H9 (cell line): ENCODE data around the gene FOS. TPM values are rescaled to one million over a fixed set of nuclear protein-coding genes. Genes with fewer than 3 reads are reported as not detected.
"Not testable (repeated sequence)": the region's sequence is repeated elsewhere in the genome, so short reads cannot be mapped to it uniquely, and the experiment has no call there.

Experiments
- DNase-seq: peaks from one replicate; pipeline ENCODE4 v3.0.0-alpha.2; 2017
- H2AFZ ChIP-seq: one replicate; pipeline ENCODE4 v1.6.1; 2013; ENCODE audit warnings: mild to moderate bottlenecking, low read length, control low read depth, moderate library complexity
- H2AK5ac ChIP-seq: 2 replicates; pipeline ENCODE4 v1.6.1; 2013; ENCODE audit warnings: low read length, control low read depth, mixed read lengths; ENCODE audit not compliant: insufficient read length
- H2BK120ac ChIP-seq: one replicate; pipeline ENCODE4 v1.6.1; 2013; ENCODE audit warnings: low read depth, mild to moderate bottlenecking, low read length, control low read depth, inconsistent platforms; ENCODE audit not compliant: poor library complexity, severe bottlenecking
- H2BK12ac ChIP-seq: 2 replicates; pipeline ENCODE4 v1.6.1; 2013; ENCODE audit warnings: low read length, control low read depth, mixed read lengths, low read depth; ENCODE audit not compliant: insufficient read length
- H2BK15ac ChIP-seq: 2 replicates; pipeline ENCODE4 v1.6.1; 2013; ENCODE audit warnings: low read depth, low read length, control low read depth
- H2BK20ac ChIP-seq: one replicate; pipeline ENCODE4 v1.6.1; 2013; ENCODE audit warnings: low read depth, mild to moderate bottlenecking, low read length, control low read depth, inconsistent platforms; ENCODE audit not compliant: poor library complexity, severe bottlenecking
- H2BK5ac ChIP-seq: 2 replicates; pipeline ENCODE4 v1.6.1; 2013; ENCODE audit warnings: low read length, control low read depth, mixed read lengths; ENCODE audit not compliant: insufficient read length
- H3K14ac ChIP-seq: 2 replicates; pipeline ENCODE4 v1.6.1; 2013; ENCODE audit warnings: low read length, control low read depth; ENCODE audit not compliant: insufficient read depth
- H3K18ac ChIP-seq: 2 replicates; pipeline ENCODE4 v1.6.1; 2013; ENCODE audit warnings: low read depth, mild to moderate bottlenecking, mixed read lengths, low read length, control low read depth; ENCODE audit not compliant: insufficient read length
- H3K23ac ChIP-seq: 2 replicates; pipeline ENCODE4 v1.6.1; 2013; ENCODE audit warnings: low read length, control low read depth, mixed read lengths, low read depth; ENCODE audit not compliant: insufficient read length
- H3K23me2 ChIP-seq: 2 replicates; pipeline ENCODE4 v1.6.1; 2013; ENCODE audit warnings: low read depth, mild to moderate bottlenecking, mixed read lengths, low read length, control low read depth; ENCODE audit not compliant: insufficient read length, poor library complexity, severe bottlenecking
- H3K27ac ChIP-seq: 2 replicates; pipeline ENCODE4 v1.5.1; 2013; ENCODE audit warnings: low read length, control low read depth, mixed read lengths, low read depth; ENCODE audit not compliant: insufficient read length
- H3K27me3 ChIP-seq: 2 replicates; pipeline ENCODE4 v1.6.1; 2013; ENCODE audit warnings: low read length, control low read depth, inconsistent platforms; ENCODE audit not compliant: insufficient read depth
- H3K4ac ChIP-seq: 2 replicates; pipeline ENCODE4 v1.6.1; 2013; ENCODE audit warnings: low read depth, mild to moderate bottlenecking, control low read depth, inconsistent platforms, low read length, moderate library complexity
- H3K4me1 ChIP-seq: 2 replicates; pipeline ENCODE4 v1.6.1; 2013; ENCODE audit warnings: low read length, control low read depth, inconsistent platforms; ENCODE audit not compliant: insufficient read depth
- H3K4me2 ChIP-seq: 2 replicates; pipeline ENCODE4 v1.6.1; 2013; ENCODE audit warnings: low read length, control low read depth, mixed read lengths; ENCODE audit not compliant: insufficient read length, insufficient read depth
- H3K56ac ChIP-seq: 2 replicates; pipeline ENCODE4 v1.6.1; 2013; ENCODE audit warnings: low read depth, mild to moderate bottlenecking, mixed read lengths, low read length, control low read depth; ENCODE audit not compliant: insufficient read length
- H3K79me1 ChIP-seq: 2 replicates; pipeline ENCODE4 v1.6.1; 2013; ENCODE audit warnings: low read depth, mild to moderate bottlenecking, moderate library complexity, low read length, control low read depth, inconsistent platforms; ENCODE audit not compliant: insufficient read depth, poor library complexity, severe bottlenecking
- H3K79me2 ChIP-seq: 2 replicates; pipeline ENCODE4 v1.6.1; 2013; ENCODE audit warnings: low read length, control low read depth, inconsistent platforms; ENCODE audit not compliant: insufficient read depth
- H3K9ac ChIP-seq: 2 replicates; pipeline ENCODE4 v1.6.1; 2013; ENCODE audit warnings: low read length, control low read depth, mixed read lengths; ENCODE audit not compliant: insufficient read length; ENCODE audit errors: extremely low read depth
- H3K9me3 ChIP-seq: one replicate; pipeline ENCODE4 v1.6.1; 2013; ENCODE audit warnings: low read depth, low read length, inconsistent platforms; ENCODE audit not compliant: control insufficient read depth
- H3T11ph ChIP-seq: one replicate; pipeline ENCODE4 v1.6.1; 2013; ENCODE audit warnings: mild to moderate bottlenecking, low read length, control low read depth, inconsistent platforms
- H4K20me1 ChIP-seq: one replicate; pipeline ENCODE4 v1.6.1; 2013; ENCODE audit not compliant: control insufficient read depth, insufficient read length, insufficient read depth
- H4K5ac ChIP-seq: 2 replicates; pipeline ENCODE4 v1.6.1; 2013; ENCODE audit warnings: low read depth, mild to moderate bottlenecking, mixed read lengths, low read length, control low read depth; ENCODE audit not compliant: insufficient read length
- H4K8ac ChIP-seq: replicated peaks from 2 replicates; pipeline ENCODE4 v1.6.1; 2013; ENCODE audit warnings: low read length, control low read depth, mixed read lengths, low read depth; ENCODE audit not compliant: insufficient read length
- H4K91ac ChIP-seq: 2 replicates; pipeline ENCODE4 v1.6.1; 2013; ENCODE audit warnings: low read depth, mild to moderate bottlenecking, moderate library complexity, mixed read lengths, low read length, control low read depth; ENCODE audit not compliant: insufficient read length
- H3K27ac Mint-ChIP-seq, 3 experiments: 2 replicates in 2 of 3; 3 replicates in 1 of 3; pipeline ENCODE4 v1.8.0; 2020 to 2021; ENCODE audit warnings: mixed read lengths in 3 of 3, mild to moderate bottlenecking in 1 of 3, moderate library complexity in 1 of 3
- H3K27me3 Mint-ChIP-seq: 2 replicates; pipeline ENCODE4 v1.8.0; 2021; ENCODE audit warnings: low read depth, mild to moderate bottlenecking, moderate library complexity, mixed read lengths
- H3K36me3 Mint-ChIP-seq, 3 experiments: 2 replicates in 2 of 3; 3 replicates in 1 of 3; pipeline ENCODE4 v1.8.0; 2020 to 2021; ENCODE audit warnings: low read depth in 3 of 3, mixed read lengths in 3 of 3; ENCODE audit not compliant: insufficient read depth in 1 of 3
- H3K4me1 Mint-ChIP-seq, 2 experiments: 2 replicates each; pipeline ENCODE4 v1.8.0; 2020; ENCODE audit warnings: mixed read lengths in 2 of 2
- H3K4me3 Mint-ChIP-seq, 2 experiments: 2 replicates in 1 of 2; 3 replicates in 1 of 2; pipeline ENCODE4 v1.8.0; 2020 to 2021; ENCODE audit warnings: mild to moderate bottlenecking in 2 of 2, mixed read lengths in 2 of 2, moderate library complexity in 1 of 2
- H3K9me3 Mint-ChIP-seq, 2 experiments: 2 replicates in 1 of 2; 3 replicates in 1 of 2; pipeline ENCODE4 v1.8.0; 2020; ENCODE audit warnings: mild to moderate bottlenecking in 2 of 2, mixed read lengths in 2 of 2, moderate library complexity in 1 of 2
- WGBS: extraction: QIAGEN DNeasy Blood & Tissue Kit; methylation state at CpG from one replicate; pipeline ENCODE4 v1.1.7; 2013; ENCODE audit warnings: missing lambda C conversion rate, low lambda C conversion rate, mixed read lengths; ENCODE audit not compliant: insufficient read length; ENCODE audit errors: extremely low coverage; 5-methylcytosine and 5-hydroxymethylcytosine counted together
- total RNA-seq: library from RNA; stranded (reverse); gene quantifications from 2 replicates; pipeline ENCODE4 v1.2.1, GENCODE V29; 2021
- TF ChIP-seq, protein P1 (sequence below): fragments of 200-600 bp; sonication (generic); conservative IDR thresholded peaks from 3 replicates; pipeline ENCODE4 v1.8.0; 2021; ENCODE audit warnings: antibody characterized with exemption, mild to moderate bottlenecking

The FOS gene
- total RNA-seq, 1 experiment from 2014 or later: 33.9 TPM

- no peak overlapping the region for H3K4me2 ChIP-seq
- DNase-seq: no peak
- TF ChIP-seq, protein P1, sequence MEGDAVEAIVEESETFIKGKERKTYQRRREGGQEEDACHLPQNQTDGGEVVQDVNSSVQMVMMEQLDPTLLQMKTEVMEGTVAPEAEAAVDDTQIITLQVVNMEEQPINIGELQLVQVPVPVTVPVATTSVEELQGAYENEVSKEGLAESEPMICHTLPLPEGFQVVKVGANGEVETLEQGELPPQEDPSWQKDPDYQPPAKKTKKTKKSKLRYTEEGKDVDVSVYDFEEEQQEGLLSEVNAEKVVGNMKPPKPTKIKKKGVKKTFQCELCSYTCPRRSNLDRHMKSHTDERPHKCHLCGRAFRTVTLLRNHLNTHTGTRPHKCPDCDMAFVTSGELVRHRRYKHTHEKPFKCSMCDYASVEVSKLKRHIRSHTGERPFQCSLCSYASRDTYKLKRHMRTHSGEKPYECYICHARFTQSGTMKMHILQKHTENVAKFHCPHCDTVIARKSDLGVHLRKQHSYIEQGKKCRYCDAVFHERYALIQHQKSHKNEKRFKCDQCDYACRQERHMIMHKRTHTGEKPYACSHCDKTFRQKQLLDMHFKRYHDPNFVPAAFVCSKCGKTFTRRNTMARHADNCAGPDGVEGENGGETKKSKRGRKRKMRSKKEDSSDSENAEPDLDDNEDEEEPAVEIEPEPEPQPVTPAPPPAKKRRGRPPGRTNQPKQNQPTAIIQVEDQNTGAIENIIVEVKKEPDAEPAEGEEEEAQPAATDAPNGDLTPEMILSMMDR: no peak
Observed at GRCh38 chr14:75234173-75235115, 44.2 kb upstream of the FOS start.

GRCh38 chr14:75235198-75235597 is 43.4 kb upstream of the FOS start:
- H3K79me1 ChIP-seq, H3K14ac ChIP-seq, H3K27me3 Mint-ChIP-seq, H2BK15ac ChIP-seq, H4K91ac ChIP-seq, DNase-seq, H3K4me2 ChIP-seq, H2BK5ac ChIP-seq, H3K36me3 Mint-ChIP-seq, H3K18ac ChIP-seq, H3K27me3 ChIP-seq, H4K5ac ChIP-seq, H3K4ac ChIP-seq, H4K20me1 ChIP-seq, H2AK5ac ChIP-seq, H3K4me3 Mint-ChIP-seq, H3T11ph ChIP-seq, H3K9me3 Mint-ChIP-seq, H4K8ac ChIP-seq, H2BK12ac ChIP-seq, H3K27ac ChIP-seq, H3K27ac Mint-ChIP-seq, H3K9me3 ChIP-seq, H3K23me2 ChIP-seq, H2BK20ac ChIP-seq, H2BK120ac ChIP-seq, H3K56ac ChIP-seq, H3K79me2 ChIP-seq, H3K23ac ChIP-seq, H3K4me1 ChIP-seq, H2AFZ ChIP-seq, H3K9ac ChIP-seq: not testable (repeated sequence)
- WGBS: no CpG with 5 or more reads among the region's 7 CpGs
- H3K4me1 Mint-ChIP-seq: peaks cover 24 to 25% of the 10 kb centered on the region in 2 experiments

More at GRCh38 chr14:75234173-75235115, 44.2 kb upstream of the FOS start:
- Histone ChIP-seq H2BK5ac (no peak overlapping the region), H3K27ac (no peak overlapping the region), H4K20me1 (no peaks in the 10 kb centered on the region), H3K23me2 (no peaks in the 10 kb centered on the region), H3T11ph (no peak overlapping the region), H2BK15ac (no peak overlapping the region), H4K8ac (no peak overlapping the region), H3K18ac (no peak overlapping the region), H3K79me1 (no peaks in the 10 kb centered on the region), H2AK5ac (no peak overlapping the region), H3K4me1 (peaks cover 5% of the 10 kb centered on the region; the same call in 1 of the 2 replicates), H3K56ac (no peak overlapping the region), H4K5ac (no peak overlapping the region), H3K79me2 (no peaks in the 10 kb centered on the region), H3K23ac (no peak overlapping the region), H3K27me3 (no peaks in the 10 kb centered on the region), H3K9ac (no peak overlapping the region), H2BK120ac (no peak overlapping the region), H4K91ac (no peak overlapping the region), H2BK12ac (no peak overlapping the region), H3K9me3 (no peaks in the 10 kb centered on the region), H3K14ac (no peak overlapping the region), H2AFZ (peak overlapping the region; percentile 46), H3K4ac (no peak overlapping the region), H2BK20ac (no peak overlapping the region)
- no CpG with 5 or more reads among the region's 19 CpGs for WGBS
- Mint-ChIP-seq H3K27me3 (peaks cover under 1% of the 10 kb centered on the region; the same call in 1 of the 2 replicates), H3K9me3 (no peaks in the 10 kb centered on the region), H3K4me3 (no peak overlapping the region), H3K27ac (peak overlapping the region in 2 of 3 experiments; percentile 35 to 72; a peak in 4 of 7 replicates), H3K4me1 (peaks cover 26 to 29% of the 10 kb centered on the region in 2 experiments), H3K36me3 (no peaks in the 10 kb centered on the region)
